ENCODE results near the gene PRODH.
A peak's percentile ranks its signal among the peaks of the same experiment; 100 is the strongest.
"Not testable (repeated sequence)": the region's sequence is repeated elsewhere in the genome, so short reads cannot be mapped to it uniquely, and the experiment has no call there.

Gene PRODH

GRCh38 chr22:18935889-18936529 is at the start of gene PRODH:
PRODH (minus strand) TSS chr22:18936293; CDS start chr22:18936287, 6 bp downstream.
- DNase-seq = no peak

GRCh38 chr22:18985780-18986179 is 49.7 kb upstream of the PRODH start:
- no peak for DNase-seq

GRCh38 chr22:18984564-18984963 is 48.5 kb upstream of the PRODH start:
- DNase-seq = no peak

GRCh38 chr22:18983120-18983651 is 47.1 kb upstream of the PRODH start:
- DNase-seq = no peak

GRCh38 chr22:18980829-18981228 is 44.7 kb upstream of the PRODH start:
- DNase-seq = no peak

- DNase-seq = no peak
Measured at GRCh38 chr22:18979957-18980356, 43.9 kb upstream of the PRODH start.

GRCh38 chr22:18978506-18978905 is 42.4 kb upstream of the PRODH start:
- no peak for DNase-seq

- DNase-seq = no peak
Measured at GRCh38 chr22:18977824-18978425, 41.8 kb upstream of the PRODH start.

GRCh38 chr22:18976197-18976751 is 40.2 kb upstream of the PRODH start:
- DNase-seq = no peak

GRCh38 chr22:18975434-18976196 is 39.5 kb upstream of the PRODH start:
- DNase-seq = no peak

- DNase-seq = no peak
Measured at GRCh38 chr22:18974477-18975180, 38.5 kb upstream of the PRODH start.

GRCh38 chr22:18973264-18974031 is 37.4 kb upstream of the PRODH start:
- no peak for DNase-seq

- DNase-seq = not testable (repeated sequence)
Measured at GRCh38 chr22:18972591-18972990, 36.5 kb upstream of the PRODH start.

GRCh38 chr22:18972029-18972428 is 35.9 kb upstream of the PRODH start:
- not testable (repeated sequence) for DNase-seq

- no peak for DNase-seq
Measured at GRCh38 chr22:18971321-18971751, 35.2 kb upstream of the PRODH start.

GRCh38 chr22:18970948-18971315 is 34.8 kb upstream of the PRODH start:
- no peak for DNase-seq

GRCh38 chr22:18970176-18970947 is 34.3 kb upstream of the PRODH start:
- DNase-seq = peak; percentile 47

- DNase-seq = not testable (repeated sequence)
Measured at GRCh38 chr22:18969158-18969942, 33.3 kb upstream of the PRODH start.

- peak; percentile 57 for DNase-seq
Measured at GRCh38 chr22:18968011-18968749, 32.1 kb upstream of the PRODH start.
